DMS 273 treated with DMSO at 0.1 percent for 48 hours (cell line): ENCODE data around the gene PRR5L.
A peak's percentile ranks its signal among the peaks of the same experiment; 100 is the strongest.
"Not testable (repeated sequence)": the region's sequence is repeated elsewhere in the genome, so short reads cannot be mapped to it uniquely, and the experiment has no call there.

Experiments used
- DNase-seq: peaks from one replicate; lab custom pipeline; 2025; lab: John Stamatoyannopoulos, UW

PRR5L gene

GRCh38 chr11:36499315-36499714 is 203.2 kb downstream of the PRR5L start:
- DNase-seq, result no peak

- DNase-seq, result no peak
These were observed 204.2 kb downstream of the PRR5L start for GRCh38 chr11:36500315-36500721.

GRCh38 chr11:36501236-36501635 is 205.1 kb downstream of the PRR5L start:
- DNase-seq, result no peak

- DNase-seq, result no peak
These were observed 211.9 kb downstream of the PRR5L start for GRCh38 chr11:36507824-36508489.

- DNase-seq, result no peak
These were observed 212.7 kb downstream of the PRR5L start for GRCh38 chr11:36508743-36509142.

- DNase-seq, result no peak
These were observed 213.1 kb downstream of the PRR5L start for GRCh38 chr11:36509201-36509639.

- peak; percentile 30 for DNase-seq
These were observed 213.9 kb downstream of the PRR5L start, which contains the start of gene TRAF6 for GRCh38 chr11:36509694-36510593. Gene TRAF6, minus strand, starts transcription at chr11:36510272. Its CDS starts 8,757 bp downstream, at chr11:36501515.

- no peak for DNase-seq
These were observed 214.5 kb downstream of the PRR5L start for GRCh38 chr11:36510594-36510942.

- not testable (repeated sequence) for DNase-seq
These were observed 215.0 kb downstream of the PRR5L start for GRCh38 chr11:36511062-36511461.

- no peak for DNase-seq
These were observed 215.9 kb downstream of the PRR5L start for GRCh38 chr11:36512016-36512415.

GRCh38 chr11:36513965-36514364 is 217.9 kb downstream of the PRR5L start:
- no peak for DNase-seq
